GM12892 (cell line): ENCODE data around the gene NEAT1.

Experiments used
- POLR2A ChIP-seq: IDR thresholded peaks from 2 replicates; pipeline ENCODE4 v1.6.1; 2011; ENCODE audit warnings: low read depth, low read length, control low read depth
- TAF1 ChIP-seq: IDR thresholded peaks from 2 replicates; pipeline ENCODE4 v1.6.1; 2011; ENCODE audit warnings: low read depth, mild to moderate bottlenecking, control low read depth, low read length, borderline replicate concordance

GRCh38 chr11:65486570-65487466 lies 64.2 kb downstream of the NEAT1 start:
- no peak for TF ChIP-seq POLR2A
- no peak for TF ChIP-seq TAF1
